Common myeloid progenitor, CD34-positive (primary cell): ENCODE results near the gene VWCE.

ENCODE experiments used
- CTCF ChIA-PET: fragments of 350-600 bp; sonication (Branson Sonifier 250); formaldehyde crosslinking; loops from one replicate; lab custom pipeline; 2021; ENCODE audit warnings: antibody characterized with exemption; lab: Charles Lee
- POLR2A ChIA-PET: fragments of 350-600 bp; sonication (Branson Sonifier 250); formaldehyde crosslinking; loops from one replicate; lab custom pipeline; 2021; ENCODE audit warnings: antibody characterized with exemption; lab: Charles Lee
- DNase-seq, 3 donors: peaks; one replicate each; pipeline versions ENCODE4 v3.0.0 to v3.0.0-alpha.2; 2013
- H3K27ac ChIP-seq, 2 experiments: 1 replicate in 1 of 2; 2 replicates in 1 of 2; pipeline ENCODE4 v1.7.0; 2013; ENCODE audit warnings: inconsistent platforms in 2 of 2, low read length in 2 of 2, mild to moderate bottlenecking in 2 of 2, low read depth in 1 of 2, moderate library complexity in 1 of 2; ENCODE audit not compliant: severe bottlenecking in 2 of 2, insufficient read depth in 1 of 2, poor library complexity in 1 of 2
- H3K27me3 ChIP-seq, 5 experiments: replicated peaks in 2 of 5; 1 replicate in 3 of 5; 2 replicates in 2 of 5; pipeline versions ENCODE4 v1.6.1 to v1.7.0; 2013; ENCODE audit warnings: low read length in 4 of 5, mild to moderate bottlenecking in 2 of 5, moderate library complexity in 2 of 5, inconsistent platforms in 1 of 5; ENCODE audit not compliant: insufficient read depth in 5 of 5, control insufficient read depth in 4 of 5
- H3K36me3 ChIP-seq, 4 experiments: 1 replicate in 2 of 4; 2 replicates in 2 of 4; pipeline versions ENCODE4 v1.6.1 to v1.7.0; 2013; ENCODE audit warnings: low read length in 3 of 4, control low read depth in 1 of 4, mild to moderate bottlenecking in 1 of 4; ENCODE audit not compliant: control insufficient read depth in 4 of 4, insufficient read depth in 4 of 4
- H3K4me1 ChIP-seq, 4 experiments: 1 replicate in 3 of 4; 2 replicates in 1 of 4; pipeline versions ENCODE4 v1.6.1 to v1.7.1; 2013; ENCODE audit warnings: low read length in 3 of 4, mild to moderate bottlenecking in 3 of 4, control low read depth in 1 of 4, inconsistent platforms in 1 of 4, moderate library complexity in 1 of 4; ENCODE audit not compliant: control insufficient read depth in 4 of 4, insufficient read depth in 4 of 4; ENCODE audit errors: control extremely low read depth in 1 of 4
- H3K4me3 ChIP-seq, 7 experiments: 1 replicate in 4 of 7; 2 replicates in 3 of 7; pipeline versions ENCODE4 v1.5.1 to v1.7.0; 2013; ENCODE audit warnings: mild to moderate bottlenecking in 7 of 7, low read length in 6 of 7, moderate library complexity in 6 of 7, inconsistent platforms in 2 of 7, low read depth in 2 of 7, control low read depth in 1 of 7; ENCODE audit not compliant: insufficient read depth in 4 of 7, control insufficient read depth in 1 of 7; ENCODE audit errors: extremely low read depth in 1 of 7
- H3K9me3 ChIP-seq, 5 experiments: 1 replicate in 4 of 5; 2 replicates in 1 of 5; pipeline versions ENCODE4 v1.6.1 to v1.7.1; 2013; ENCODE audit warnings: low read length in 4 of 5, mild to moderate bottlenecking in 2 of 5, inconsistent platforms in 1 of 5, low read depth in 1 of 5, moderate library complexity in 1 of 5; ENCODE audit not compliant: control insufficient read depth in 4 of 5, insufficient read depth in 2 of 5; ENCODE audit errors: control extremely low read depth in 1 of 5
- WGBS: methylation state at CpG from one replicate; pipeline ENCODE4 v1.1.5; 2013; ENCODE audit not compliant: insufficient coverage; 5-methylcytosine and 5-hydroxymethylcytosine counted together

The VWCE gene

GRCh38 chr11:61333550-61334433 lies 38.7 kb upstream of the VWCE start:
- WGBS: 27% methylated on average over 10 of the region's 19 CpGs
- H3K36me3 ChIP-seq: peaks cover 7 to 26% (median 16%) of the 10 kb centered on the region in 4 experiments
- peak overlapping the region; percentile 93 to 97 for H3K27ac ChIP-seq
- H3K9me3 ChIP-seq: no peaks in the 10 kb centered on the region
- ChIA-PET POLR2A (interaction anchor here (1.0 kb wide), 1 partner anchor 48 kb away, joined by 4 read pairs; no protein-coding TSS in a partner anchor), CTCF (interaction anchor here (1.0 to 10.5 kb wide), 6 partner anchors 25 to 68 kb away, joined by 4 to 341 read pairs (median 16); partner anchors contain the start of genes CYB561A3, TMEM138, TMEM216 and VWCE)
- H3K27me3 ChIP-seq: no peaks in the 10 kb centered on the region
- peak; percentile 32 to 77 (median 66) for DNase-seq
- H3K4me1 ChIP-seq: peaks cover 4 to 50% (median 31%) of the 10 kb centered on the region in 4 experiments
- H3K4me3 ChIP-seq: peak overlapping the region; percentile 69 to 94 (median 85)

- CTCF ChIA-PET: interaction anchor here (1.0 to 10.5 kb wide), 5 partner anchors 26 to 69 kb away, joined by 4 to 341 read pairs (median 21); partner anchors contain the start of genes CYB561A3, TMEM138 and TMEM216
- DNase-seq: peak; percentile 93 to 97 (median 97)
- H3K4me1 ChIP-seq: peaks cover 4 to 50% (median 31%) of the 10 kb centered on the region in 4 experiments
- under 1% methylated on average over 68 of the region's 81 CpGs for WGBS
- peak within 1 kb of the TSS; percentile 93 to 97 for H3K27ac ChIP-seq
- peaks cover 7 to 24% (median 15%) of the 10 kb centered on the region in 4 experiments for H3K36me3 ChIP-seq
- POLR2A ChIA-PET: interaction anchor here (1.0 kb wide), 1 partner anchor 49 kb away, joined by 4 read pairs; no protein-coding TSS in a partner anchor
- H3K4me3 ChIP-seq: peak within 1 kb of the TSS; percentile 75 to 94 (median 85)
- H3K9me3 ChIP-seq: no peaks in the 10 kb centered on the region
- H3K27me3 ChIP-seq: no peaks in the 10 kb centered on the region
Measured at GRCh38 chr11:61332797-61333549, 37.9 kb upstream of the VWCE start, which contains the start of the genes DDB1 and TKFC. DDB1 (minus strand) TSS chr11:61333105; CDS start chr11:61332968, 137 bp downstream. TKFC (plus strand) TSS chr11:61333228; CDS start chr11:61334729, 1,501 bp downstream.

GRCh38 chr11:61332281-61332796 lies 37.2 kb upstream of the VWCE start:
- WGBS: 2% methylated on average over 19 of the region's 24 CpGs
- no peaks in the 10 kb centered on the region for H3K27me3 ChIP-seq
- peaks cover 5 to 30% (median 18%) of the 10 kb centered on the region in 4 experiments for H3K36me3 ChIP-seq
- peaks cover 4 to 50% (median 31%) of the 10 kb centered on the region in 4 experiments for H3K4me1 ChIP-seq
- no peaks in the 10 kb centered on the region for H3K9me3 ChIP-seq
- H3K27ac ChIP-seq: peak overlapping the region; percentile 93 to 97
- peak overlapping the region; percentile 75 to 94 (median 85) for H3K4me3 ChIP-seq
- POLR2A ChIA-PET: no interaction called here
- peak; percentile 19 to 48 (median 34) for DNase-seq
- CTCF ChIA-PET: interaction anchor here (3.5 kb wide), 1 partner anchor 54 kb away, joined by 25 read pairs; no protein-coding TSS in a partner anchor

GRCh38 chr11:61331651-61332050 lies 36.5 kb upstream of the VWCE start:
- peak overlapping the region; percentile 93 to 97 for H3K27ac ChIP-seq
- WGBS: 74% methylated on average over 6 of the region's 6 CpGs
- H3K36me3 ChIP-seq: peaks cover 8 to 36% (median 21%) of the 10 kb centered on the region in 4 experiments
- H3K4me3 ChIP-seq: peak overlapping the region in 6 of 7 experiments; percentile 25 to 94 (median 88)
- CTCF ChIA-PET: interaction anchor here (0.9 to 3.5 kb wide), 2 partner anchors 54 to 62 kb away, joined by 3 to 25 read pairs; no protein-coding TSS in a partner anchor
- H3K27me3 ChIP-seq: no peaks in the 10 kb centered on the region
- POLR2A ChIA-PET: no interaction called here
- H3K9me3 ChIP-seq: no peaks in the 10 kb centered on the region
- peaks cover 4 to 49% (median 31%) of the 10 kb centered on the region in 4 experiments for H3K4me1 ChIP-seq
- peak in 2 of 3 donors; percentile 19 to 20 for DNase-seq

GRCh38 chr11:61329871-61330270 lies 34.8 kb upstream of the VWCE start:
- ChIA-PET CTCF (interaction anchor here (1.2 to 3.5 kb wide), 2 partner anchors 21 to 56 kb away, joined by 3 to 25 read pairs; no protein-coding TSS in a partner anchor), POLR2A (no interaction called here)
- no peaks in the 10 kb centered on the region for H3K27me3 ChIP-seq
- H3K4me3 ChIP-seq: no peak overlapping the region
- peak overlapping the region in 1 of 2 experiments; percentile 37 for H3K27ac ChIP-seq
- no peaks in the 10 kb centered on the region for H3K9me3 ChIP-seq
- H3K4me1 ChIP-seq: peaks cover 4 to 34% (median 26%) of the 10 kb centered on the region in 4 experiments
- peaks cover 11 to 53% (median 34%) of the 10 kb centered on the region in 4 experiments for H3K36me3 ChIP-seq
- DNase-seq: no peak
- WGBS: 93% methylated on average over 4 of the region's 4 CpGs

GRCh38 chr11:61328351-61328750 lies 33.2 kb upstream of the VWCE start:
- Histone ChIP-seq H3K9me3 (no peaks in the 10 kb centered on the region), H3K4me3 (no peak overlapping the region), H3K36me3 (peaks cover 15 to 66% (median 43%) of the 10 kb centered on the region in 4 experiments), H3K27me3 (no peaks in the 10 kb centered on the region), H3K4me1 (peaks cover 4 to 19% (median 19%) of the 10 kb centered on the region in 4 experiments), H3K27ac (peak overlapping the region in 1 of 2 experiments; percentile 30)
- ChIA-PET CTCF (interaction anchor here (0.9 to 2.1 kb wide), 5 partner anchors 8 to 58 kb away, joined by 3 to 10 read pairs (median 4); no protein-coding TSS in a partner anchor), POLR2A (interaction anchor here (0.6 to 0.8 kb wide), 2 partner anchors 34 to 70 kb away, joined by 3 read pairs; partner anchors contain the start of gene TMEM138)
- no peak for DNase-seq
- WGBS: 97% methylated on average over 9 of the region's 9 CpGs
